K562 (cell line): ENCODE data around the gene TARS2. TPM values are rescaled to one million over a fixed set of nuclear protein-coding genes. Genes with fewer than 3 reads are reported as not detected.

Source experiments
- ATAC-seq: fragments of 200-7000 bp; cut with Tn5 transposase; 3 replicates; pipeline ENCODE4 v1.9.1; 2020; ENCODE audit warnings: moderate library complexity
- BruUV-seq: library from RNA; stranded (reverse); fragments of 400-500 nt; replicated peaks from 2 replicates; lab custom pipeline; 2021; lab: Mats Ljungman, UMichigan
- CTCF ChIA-PET: fragments of 300-600 bp; formaldehyde crosslinking; extraction: SDS; loops from one replicate; lab custom pipeline; 2021; ENCODE audit warnings: low intra/inter-chr PET ratio; lab: Yijun Ruan, JAX
- POLR2A ChIA-PET: fragments of 300-600, 350-650 bp; sonication (Branson Sonifier 250); formaldehyde crosslinking; extraction: SDS; loops from one replicate; lab custom pipeline; 2021; ENCODE audit warnings: antibody characterized with exemption, inconsistent platforms; lab: Yijun Ruan, JAX
- DNase-seq, 4 experiments: peaks; one replicate each; pipeline versions ENCODE4 v3.0.0 to v3.0.0-alpha.2; 2011 to 2018; ENCODE audit warnings: low spot score in 3 of 4, mixed read lengths in 3 of 4; ENCODE audit errors: extremely low read depth in 1 of 4
- FAIRE-seq: peaks from 2 replicates; lab custom pipeline; 2011; peaks lifted over from hg19 to GRCh38; lab: Jason Lieb, UNC
- H2AFZ ChIP-seq: 2 replicates; pipeline ENCODE4 v1.6.0; 2011; ENCODE audit warnings: low read depth, low read length, control low read depth, inconsistent platforms
- H3K27ac ChIP-seq: fragments of 200-600 bp; 3 replicates; pipeline ENCODE4 v1.8.0; 2011; ENCODE audit warnings: low read depth, mild to moderate bottlenecking, control low read depth, inconsistent platforms, low read length, moderate library complexity, mixed read lengths; ENCODE audit errors: extremely low read depth
- H3K27me3 ChIP-seq, 2 experiments: fragments of 300-600 bp in 1 of 2; 2 replicates in 1 of 2; 3 replicates in 1 of 2; pipeline versions ENCODE4 v1.6.0 to v1.8.0; 2011; ENCODE audit warnings: inconsistent platforms in 2 of 2, low read length in 2 of 2, mild to moderate bottlenecking in 1 of 2, mixed read lengths in 1 of 2, moderate library complexity in 1 of 2; ENCODE audit not compliant: control insufficient read depth in 2 of 2, insufficient read depth in 2 of 2
- H3K36me3 ChIP-seq: fragments of 300-600 bp; 3 replicates; pipeline ENCODE4 v1.8.0; 2011; ENCODE audit warnings: mild to moderate bottlenecking, low read length, inconsistent platforms; ENCODE audit not compliant: control insufficient read depth, insufficient read depth
- H3K4me1 ChIP-seq, 2 experiments: fragments of 200-600 bp in 1 of 2; replicated peaks in 1 of 2; 2 replicates in 1 of 2; 3 replicates in 1 of 2; pipeline versions ENCODE4 v1.5.1 to v1.8.0; 2011; ENCODE audit warnings: inconsistent platforms in 2 of 2, low read length in 2 of 2, mild to moderate bottlenecking in 1 of 2, mixed read lengths in 1 of 2, moderate library complexity in 1 of 2; ENCODE audit not compliant: control insufficient read depth in 2 of 2, insufficient read depth in 2 of 2
- H3K4me2 ChIP-seq: 2 replicates; pipeline ENCODE4 v1.6.1; 2011; ENCODE audit warnings: low read length, control low read depth, inconsistent platforms, mixed read lengths; ENCODE audit not compliant: insufficient read depth
- H3K4me3 ChIP-seq: fragments of 200-600 bp; sonication (generic), shearing (Covaris generic); 2 replicates; pipeline ENCODE4 v1.5.1; 2016; ENCODE audit warnings: control low read depth, inconsistent platforms
- H3K79me2 ChIP-seq: fragments of 200-600 bp; 3 replicates; pipeline ENCODE4 v1.8.0; 2011; ENCODE audit warnings: low read length, inconsistent platforms; ENCODE audit not compliant: control insufficient read depth, insufficient read depth
- H3K9ac ChIP-seq, 2 experiments: 2 replicates each; pipeline versions ENCODE4 v1.6.0 to v1.6.1; 2011; ENCODE audit warnings: low read depth in 2 of 2, low read length in 2 of 2, control low read depth in 1 of 2, inconsistent platforms in 1 of 2, mild to moderate bottlenecking in 1 of 2, mixed read lengths in 1 of 2; ENCODE audit not compliant: insufficient read depth in 1 of 2
- H3K9me1 ChIP-seq: one replicate; pipeline ENCODE4 v1.6.0; 2011; ENCODE audit warnings: inconsistent platforms, mild to moderate bottlenecking, low read length, moderate library complexity; ENCODE audit not compliant: control insufficient read depth, insufficient read depth
- H3K9me3 ChIP-seq: replicated peaks from 2 replicates; pipeline ENCODE4 v1.5.1; 2011; ENCODE audit warnings: low read depth, low read length, inconsistent platforms; ENCODE audit not compliant: control insufficient read depth, insufficient read depth
- H4K20me1 ChIP-seq: replicated peaks from 2 replicates; pipeline ENCODE4 v1.6.1; 2011; ENCODE audit warnings: low read length, inconsistent platforms, mixed read lengths; ENCODE audit not compliant: control insufficient read depth, insufficient read depth
- ADNP ChIP-seq: fragments of 200-800 bp; sonication (Bioruptor generic); IDR thresholded peaks from 2 replicates; pipeline ENCODE4 v1.6.1; 2016; ENCODE audit warnings: missing genetic modification characterization, missing compliant biosample characterization
- CCAR2 ChIP-seq: fragments of 200-400 bp; formaldehyde crosslinking; IDR thresholded peaks from 2 replicates; pipeline ENCODE4 v1.6.1; 2017; ENCODE audit warnings: mild to moderate bottlenecking, low read depth, low read length
- ELF4 ChIP-seq: fragments of 450-650 bp; formaldehyde crosslinking; IDR thresholded peaks from 2 replicates; pipeline ENCODE4 v1.4.0; 2022; ENCODE audit warnings: missing genetic modification characterization
- EWSR1 ChIP-seq: fragments of 450-650 bp; IDR thresholded peaks from 2 replicates; pipeline ENCODE4 v1.6.1; 2018; ENCODE audit warnings: borderline replicate concordance, mild to moderate bottlenecking, low read depth, moderate library complexity; ENCODE audit not compliant: partially characterized antibody
- FOXA3 ChIP-seq, 2 experiments: fragments of 450-650 bp in 1 of 2; sonication (generic) in 1 of 2; formaldehyde crosslinking; IDR thresholded peaks in 1 of 2; conservative IDR thresholded peaks in 1 of 2; 2 replicates each; pipeline versions ENCODE4 v1.4.0 to v1.8.0; 2020 to 2022; ENCODE audit warnings: mild to moderate bottlenecking in 2 of 2, missing genetic modification reagents in 1 of 2
- HNRNPK ChIP-seq: fragments of 200-400 bp; formaldehyde crosslinking; IDR thresholded peaks from one replicate; pipeline ENCODE4 v1.6.1; 2018; ENCODE audit warnings: mild to moderate bottlenecking, low read depth, low read length; ENCODE audit not compliant: poor library complexity, severe bottlenecking
- KDM1A ChIP-seq, 2 experiments: fragments of 450-650 bp; IDR thresholded peaks; 2 replicates each; pipeline ENCODE4 v1.6.1; 2016; ENCODE audit warnings: mild to moderate bottlenecking in 2 of 2
- MYNN ChIP-seq, 2 experiments: sonication (generic); formaldehyde crosslinking in 1 of 2; IDR thresholded peaks; 2 replicates each; pipeline versions ENCODE4 v1.5.0 to v1.6.1; 2016 to 2020; ENCODE audit warnings: antibody characterized with exemption in 1 of 2, missing genetic modification reagents in 1 of 2
- NFRKB ChIP-seq: fragments of 450-650 bp; IDR thresholded peaks from 2 replicates; pipeline ENCODE4 v1.6.1; 2016; ENCODE audit warnings: low read depth
- OTX1 ChIP-seq: fragments of 450-650 bp; formaldehyde crosslinking; IDR thresholded peaks from 2 replicates; pipeline ENCODE4 v1.4.0; 2022; ENCODE audit warnings: mild to moderate bottlenecking
- PHF21A ChIP-seq: fragments of 450-650 bp; IDR thresholded peaks from 2 replicates; pipeline ENCODE4 v1.6.1; 2017; ENCODE audit warnings: low read depth, borderline replicate concordance
- POLR2A ChIP-seq: fragments of 450-650 bp; conservative IDR thresholded peaks from 2 replicates; pipeline ENCODE4 v1.6.1; 2016
- POLR2B ChIP-seq: fragments of 450-650 bp; IDR thresholded peaks from 2 replicates; pipeline ENCODE4 v1.6.1; 2018; ENCODE audit warnings: low read depth; ENCODE audit not compliant: partially characterized antibody
- RBBP5 ChIP-seq: fragments of 200-600 bp; sonication (generic); IDR thresholded peaks from 2 replicates; pipeline ENCODE4 v1.6.1; 2012; ENCODE audit warnings: borderline replicate concordance, mild to moderate bottlenecking, low read length, control low read depth, inconsistent platforms; ENCODE audit not compliant: insufficient read depth, poor library complexity, severe bottlenecking
- RBFOX2 ChIP-seq: fragments of 200-400 bp; formaldehyde crosslinking; IDR thresholded peaks from 2 replicates; pipeline ENCODE4 v1.6.1; 2017; ENCODE audit warnings: low read depth, mild to moderate bottlenecking, low read length, moderate library complexity
- RBM17 ChIP-seq: fragments of 200-400 bp; formaldehyde crosslinking; IDR thresholded peaks from 2 replicates; pipeline ENCODE4 v1.6.1; 2017; ENCODE audit warnings: low read depth, mild to moderate bottlenecking, low read length, borderline replicate concordance
- SMAD1 ChIP-seq: fragments of 150-350 bp; IDR thresholded peaks from 2 replicates; pipeline ENCODE4 v1.6.1; 2014; ENCODE audit warnings: low read length, low read depth; ENCODE audit not compliant: partially characterized antibody
- SRSF3 ChIP-seq: fragments of 200-400 bp; formaldehyde crosslinking; IDR thresholded peaks from 2 replicates; pipeline ENCODE4 v1.6.1; 2016; ENCODE audit warnings: mild to moderate bottlenecking, low read length, moderate library complexity; ENCODE audit not compliant: insufficient read depth
- STAG1 ChIP-seq: sonication (generic); formaldehyde crosslinking; IDR thresholded peaks from 2 replicates; pipeline ENCODE4 v1.5.0; 2020; ENCODE audit warnings: missing genetic modification reagents, borderline replicate concordance
- TBP ChIP-seq: optimal IDR thresholded peaks from 2 replicates; pipeline ENCODE3; 2011; ENCODE audit warnings: low read depth, low read length, improper control_type of control experiment
- ZBTB1 ChIP-seq: sonication (generic); formaldehyde crosslinking; IDR thresholded peaks from 2 replicates; pipeline ENCODE4 v1.8.1; 2023; ENCODE audit warnings: missing genetic modification reagents, low read depth, mild to moderate bottlenecking, borderline replicate concordance
- ZNF3 ChIP-seq: fragments of 250-450 bp; sonication (Bioruptor Pico); IDR thresholded peaks from 2 replicates; pipeline ENCODE4 v1.5.0; 2021; ENCODE audit warnings: mild to moderate bottlenecking, moderate library complexity
- WGBS: fragments of 100-300 bp; shearing (Covaris generic); methylation state at CpG from one replicate; pipeline ENCODE4 v1.1.6; 2016; ENCODE audit warnings: low coverage, mixed read lengths; ENCODE audit not compliant: insufficient coverage; ENCODE audit errors: missing lambda C conversion rate; 5-methylcytosine and 5-hydroxymethylcytosine counted together
- in situ Hi-C: fragments of 300-500 bp; cut with MboI; formaldehyde crosslinking; loops from 4 replicates; pipeline ENCODE4 v1.15.0; 2018; ENCODE audit warnings: inconsistent platforms, mixed read lengths
- intact Hi-C: fragments of 100-400 bp; cut with micrococcal nuclease; formaldehyde crosslinking; loops from 2 replicates; pipeline ENCODE4 v1.14.2; 2022
- polyA plus RNA-seq, 8 experiments: library from polyadenylated mRNA; depleted of rRNA in 4 of 8; stranded (reverse) in 5 of 8; unstranded in 3 of 8; fragments of >200 nt; fragmentation: Nextera tagmentation in 2 of 8; fragmentation: Illumina TruSeq in 1 of 8; extraction: Ambion mirVana in 2 of 8; extraction: Trizol in 1 of 8; gene quantifications; 2 replicates each; pipeline versions ENCODE4 v1.2.1 to v1.2.3, GENCODE V29; 2011 to 2014; ENCODE audit warnings: inconsistent platforms in 1 of 8, missing spikeins in 1 of 8
- total RNA-seq, 7 experiments: library from RNA; depleted of rRNA in 6 of 7; stranded (reverse); fragments of >200 nt in 6 of 7; fragmentation: Illumina TruSeq in 2 of 7; extraction: Trizol in 2 of 7; gene quantifications; 2 replicates each; pipeline versions ENCODE4 v1.2.1 to v1.2.3, GENCODE V29; 2011 to 2021; ENCODE audit warnings: low replicate concordance in 1 of 7
- TF ChIP-seq, protein P1 (sequence below): sonication (generic); formaldehyde crosslinking; IDR thresholded peaks from 2 replicates; pipeline ENCODE4 v1.9.0; 2022; ENCODE audit warnings: mild to moderate bottlenecking, missing genetic modification reagents

The TARS2 gene
- total and polyA plus RNA-seq, 9 of the 15 experiments (the other 6 are each of a cell fraction or from before 2014, with no cell fraction given): 17.0 to 64.2 (median 39.4) TPM

DNA sequence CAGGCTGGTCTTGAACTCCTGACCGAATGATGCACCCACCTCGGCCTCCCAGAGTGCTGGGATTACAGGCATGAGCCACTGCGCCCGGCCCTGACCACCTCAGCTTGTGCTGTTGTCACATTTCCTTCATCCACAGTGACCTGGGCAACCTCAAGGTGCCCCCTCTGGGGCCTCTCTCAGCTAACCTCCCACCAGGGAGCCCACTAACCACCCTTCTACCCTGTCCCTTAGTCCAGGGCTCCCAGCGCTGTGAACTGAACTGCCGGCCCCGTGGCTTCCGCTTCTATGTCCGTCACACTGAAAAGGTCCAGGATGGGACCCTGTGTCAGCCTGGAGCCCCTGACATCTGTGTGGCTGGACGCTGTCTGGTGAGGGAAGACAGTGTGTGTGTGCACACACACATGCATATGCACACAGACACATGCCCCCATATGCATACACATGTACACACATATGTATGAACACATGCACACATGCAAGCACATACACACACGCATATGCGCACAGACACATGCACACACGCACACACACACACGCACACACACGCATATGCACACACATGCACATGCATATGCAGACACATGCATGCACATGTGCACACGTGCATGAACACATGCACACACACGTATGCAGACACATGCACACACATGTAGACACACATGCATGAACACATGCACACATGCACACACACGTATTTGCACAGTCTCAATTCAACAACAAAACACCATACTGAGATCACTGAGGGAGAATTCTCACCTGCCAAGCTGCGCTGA is 68.2 kb downstream of the TARS2 start:
- H3K4me3 ChIP-seq: no peak overlapping the region
- no peak for DNase-seq
- BruUV-seq: no TSS peak
- in situ Hi-C loops: no loop called here
- no peak overlapping the region for H3K4me2 ChIP-seq
- WGBS: 92% methylated on average over 17 of the region's 19 CpGs
- no peak overlapping the region; the same call in 2 of the 3 replicates for H3K27ac ChIP-seq
- peaks cover 66% of the 10 kb centered on the region for H3K79me2 ChIP-seq
- H2AFZ ChIP-seq: no peak overlapping the region
- H3K27me3 ChIP-seq: no peaks in the 10 kb centered on the region
- POLR2A ChIA-PET: interaction anchor here (0.6 to 2.3 kb wide), 4 partner anchors 8 to 40 kb away, joined by 3 to 12 read pairs (median 6); partner anchors contain the start of genes FALEC and MCL1
- H3K9me1 ChIP-seq: no peaks in the 10 kb centered on the region
- H3K36me3 ChIP-seq: peaks cover 85% of the 10 kb centered on the region
- H4K20me1 ChIP-seq: peaks cover 18% of the 10 kb centered on the region
- FAIRE-seq: no peak
- intact Hi-C loops: no loop called here
- no peak for ATAC-seq
- CTCF ChIA-PET: no interaction called here
- no peaks in the 10 kb centered on the region for H3K9me3 ChIP-seq
- H3K9ac ChIP-seq: no peak overlapping the region
- H3K4me1 ChIP-seq: peaks cover 37 to 85% of the 10 kb centered on the region in 2 experiments
- no peak for TF ChIP-seq SMAD1
- TF ChIP-seq ADNP (tag): no peak
- no peak for TF ChIP-seq PHF21A
- TF ChIP-seq KDM1A (IDR thresholded peaks at IDR 0.05): peak in 1 of 2 experiments; percentile 76; a peak in 1 of 4 replicates
- 0 out of 2 replicates have a peak, but pooled peaks have one; percentile 68 for TF ChIP-seq CCAR2
- no peak for TF ChIP-seq SRSF3
- peak; percentile 42 for TF ChIP-seq POLR2B
- no peak for TF ChIP-seq STAG1
- no peak for TF ChIP-seq ZNF3
- no peak for TF ChIP-seq OTX1
- peak; percentile 58 for TF ChIP-seq POLR2A
- no peak for TF ChIP-seq HNRNPK
- no peak for TF ChIP-seq MYNN (IDR thresholded peaks at IDR 0.05)
- TF ChIP-seq MYNN (CRISPR knock-in tag; IDR thresholded peaks at IDR 0.05): no peak
- 0 out of 2 replicates have a peak, but pooled peaks have one; percentile 22 for TF ChIP-seq RBFOX2
- 0 out of 4 replicates have a peak, but pooled peaks of 1 of the 2 experiments have one; percentile 23 for TF ChIP-seq FOXA3 (CRISPR knock-in tag; conservative IDR thresholded peaks at IDR 0.05 in 1 of 2, IDR thresholded peaks at IDR 0.05 in 1 of 2)
- no peak for TF ChIP-seq RBBP5
- TF ChIP-seq EWSR1: no peak
- TF ChIP-seq ELF4: no peak
- TF ChIP-seq TBP: no peak
- TF ChIP-seq, protein P1, sequence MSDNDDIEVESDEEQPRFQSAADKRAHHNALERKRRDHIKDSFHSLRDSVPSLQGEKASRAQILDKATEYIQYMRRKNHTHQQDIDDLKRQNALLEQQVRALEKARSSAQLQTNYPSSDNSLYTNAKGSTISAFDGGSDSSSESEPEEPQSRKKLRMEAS (CRISPR knock-in tag): peak; percentile 81
- TF ChIP-seq NFRKB: peak; percentile 43; the same call in 1 of the 2 replicates
- TF ChIP-seq RBM17: no peak
- TF ChIP-seq ZBTB1 (CRISPR knock-in tag): no peak
